PC-3 (cell line): ENCODE results near the gene COL15A1. TPM values are rescaled to one million over a fixed set of nuclear protein-coding genes. Genes with fewer than 3 reads are reported as not detected.
A peak's percentile ranks its signal among the peaks of the same experiment; 100 is the strongest.

Experiments
- ATAC-seq: fragments of 200-7000 bp; cut with Tn5 transposase; 2 replicates; pipeline ENCODE4 v1.9.1; 2020; ENCODE audit warnings: mild to moderate bottlenecking, moderate library complexity
- BruUV-seq: library from RNA; stranded (reverse); fragments of 400-500 nt; replicated peaks from 2 replicates; lab custom pipeline; 2021; lab: Mats Ljungman, UMichigan
- CTCF ChIA-PET: fragments of 300-600 bp; sonication (Branson Sonifier 250); formaldehyde crosslinking; loops from one replicate; lab custom pipeline; 2022; ENCODE audit warnings: antibody characterized with exemption; lab: Charles Lee
- POLR2A ChIA-PET: fragments of 300-600 bp; sonication (Branson Sonifier 250); formaldehyde crosslinking; loops from one replicate; lab custom pipeline; 2022; ENCODE audit warnings: antibody characterized with exemption; ENCODE audit not compliant: unreplicated experiment; lab: Charles Lee
- DNase-seq: peaks from one replicate; pipeline ENCODE4 v3.0.0-alpha.2; 2015
- H2AFZ ChIP-seq: fragments of 300-600 bp; sonication (generic); 2 replicates; pipeline ENCODE4 v1.6.0; 2016; ENCODE audit warnings: antibody characterized with exemption, low read length
- H3F3A ChIP-seq: fragments of 300-600 bp; sonication (generic); one replicate; pipeline ENCODE4 v1.6.0; 2017; ENCODE audit warnings: antibody characterized with exemption, low read length, control low read depth, mild to moderate bottlenecking; ENCODE audit not compliant: unreplicated experiment
- H3K27ac ChIP-seq: fragments of 300-600 bp; sonication (generic); 2 replicates; pipeline ENCODE4 v1.5.1; 2016; ENCODE audit warnings: mild to moderate bottlenecking, low read length
- H3K27me3 ChIP-seq: fragments of 300-600 bp; sonication (generic); 2 replicates; pipeline ENCODE4 v1.6.1; 2016; ENCODE audit warnings: low read length, mixed read lengths
- H3K36me3 ChIP-seq: fragments of 300-600 bp; sonication (generic); 2 replicates; pipeline ENCODE4 v1.6.1; 2016; ENCODE audit warnings: low read depth, mixed run types, low read length, mixed read lengths
- H3K4me1 ChIP-seq: fragments of 300-600 bp; sonication (generic); 2 replicates; pipeline ENCODE4 v1.5.1; 2016; ENCODE audit warnings: low read length; ENCODE audit not compliant: insufficient read depth
- H3K4me2 ChIP-seq: fragments of 300-600 bp; sonication (generic); 2 replicates; pipeline ENCODE4 v1.6.0; 2016; ENCODE audit warnings: low read length
- H3K4me3 ChIP-seq: fragments of 300-600 bp; sonication (generic); 2 replicates; pipeline ENCODE4 v1.5.1; 2016; ENCODE audit warnings: mild to moderate bottlenecking, low read length, mixed read lengths
- H3K79me2 ChIP-seq: fragments of 300-600 bp; sonication (generic); 2 replicates; pipeline ENCODE4 v1.6.1; 2017; ENCODE audit warnings: low read length, mixed read lengths
- H3K9ac ChIP-seq: fragments of 300-600 bp; sonication (generic); 2 replicates; pipeline ENCODE4 v1.6.0; 2016; ENCODE audit warnings: mild to moderate bottlenecking, low read length
- H3K9me2 ChIP-seq: fragments of 300-600 bp; sonication (generic); replicated peaks from 2 replicates; pipeline ENCODE4 v1.6.1; 2016; ENCODE audit warnings: mixed run types, low read length, mixed read lengths
- H3K9me3 ChIP-seq: fragments of 300-600 bp; sonication (generic); 2 replicates; pipeline ENCODE4 v1.6.1; 2016; ENCODE audit warnings: low read length, mixed read lengths
- H4K20me1 ChIP-seq: fragments of 300-600 bp; sonication (generic); 2 replicates; pipeline ENCODE4 v1.6.1; 2016; ENCODE audit warnings: low read length, mixed read lengths
- EZH2 ChIP-seq: fragments of 300-600 bp; sonication (generic); IDR thresholded peaks from one replicate; pipeline ENCODE4 v1.6.1; 2017; ENCODE audit warnings: antibody characterized with exemption, mild to moderate bottlenecking, low read length; ENCODE audit not compliant: unreplicated experiment
- EZH2phosphoT487 ChIP-seq: fragments of 300-600 bp; sonication (generic); IDR thresholded peaks from 2 replicates; pipeline ENCODE4 v1.6.1; 2018; ENCODE audit warnings: mild to moderate bottlenecking, antibody characterized with exemption, low read length, borderline replicate concordance
- intact Hi-C: fragments of 100-400 bp; cut with micrococcal nuclease; formaldehyde crosslinking; loops from 2 replicates; pipeline ENCODE4 v1.9.0; 2023
- total RNA-seq: library from RNA; depleted of rRNA; stranded (reverse); fragments of >200 nt; gene quantifications from 2 replicates; pipeline ENCODE4 v1.2.3, GENCODE V29; 2014
- TF ChIP-seq, protein P1 (sequence below): fragments of 300-600 bp; sonication (generic); conservative IDR thresholded peaks from 2 replicates; pipeline ENCODE4 v1.5.1; 2017; ENCODE audit warnings: antibody characterized with exemption, low read depth, mild to moderate bottlenecking, low read length

Gene COL15A1
- total RNA-seq, 1 experiment from 2014 or later, result 0.04 TPM

DNA sequence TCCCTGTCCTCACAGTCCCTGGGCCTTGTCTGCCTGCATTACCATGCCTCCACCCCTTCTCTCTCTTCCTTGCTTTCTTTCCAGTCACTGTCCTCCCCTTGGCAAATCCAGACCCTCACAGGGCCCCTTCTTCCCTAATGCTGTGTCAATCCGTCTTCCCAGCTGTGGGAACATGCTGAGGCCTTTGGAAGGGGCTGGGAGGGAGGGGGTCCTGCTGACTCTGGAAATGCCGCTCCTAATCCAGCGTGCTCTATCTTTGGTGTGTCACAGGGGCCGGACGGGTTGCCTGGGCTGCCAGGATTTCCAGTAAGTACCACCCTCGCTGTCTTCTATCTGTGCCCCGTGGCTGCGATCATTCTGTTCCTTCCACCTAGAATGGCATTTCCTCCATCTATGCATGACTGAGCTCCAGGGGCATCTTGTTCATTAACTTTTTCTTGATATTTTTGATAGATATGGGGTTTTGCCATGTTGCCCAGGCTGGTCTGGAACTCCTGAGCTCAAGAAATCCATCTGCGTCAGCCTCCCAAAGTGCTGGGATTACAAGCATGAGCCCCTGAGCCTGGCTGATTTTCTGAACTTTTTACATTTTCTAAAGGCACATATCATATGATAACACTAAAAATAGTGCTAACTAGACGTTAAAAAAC, 96.7 kb downstream of the COL15A1 start:
- Histone ChIP-seq H2AFZ (no peak overlapping the region), H3K4me3 (no peak overlapping the region), H3K9me2 (no peaks in the 10 kb centered on the region), H3F3A (no peaks in the 10 kb centered on the region), H3K4me2 (peak overlapping the region; percentile 69), H3K79me2 (no peaks in the 10 kb centered on the region), H4K20me1 (no peaks in the 10 kb centered on the region), H3K4me1 (peaks cover 24% of the 10 kb centered on the region), H3K9ac (no peak overlapping the region), H3K36me3 (no peaks in the 10 kb centered on the region), H3K9me3 (no peaks in the 10 kb centered on the region), H3K27ac (peak overlapping the region; percentile 72), H3K27me3 (no peaks in the 10 kb centered on the region)
- BruUV-seq, result no TSS peak
- no peak for DNase-seq
- ChIA-PET CTCF (no interaction called here), POLR2A (no interaction called here)
- TF ChIP-seq EZH2 (no peak), EZH2phosphoT487 (no peak)
- TF ChIP-seq, protein P1, sequence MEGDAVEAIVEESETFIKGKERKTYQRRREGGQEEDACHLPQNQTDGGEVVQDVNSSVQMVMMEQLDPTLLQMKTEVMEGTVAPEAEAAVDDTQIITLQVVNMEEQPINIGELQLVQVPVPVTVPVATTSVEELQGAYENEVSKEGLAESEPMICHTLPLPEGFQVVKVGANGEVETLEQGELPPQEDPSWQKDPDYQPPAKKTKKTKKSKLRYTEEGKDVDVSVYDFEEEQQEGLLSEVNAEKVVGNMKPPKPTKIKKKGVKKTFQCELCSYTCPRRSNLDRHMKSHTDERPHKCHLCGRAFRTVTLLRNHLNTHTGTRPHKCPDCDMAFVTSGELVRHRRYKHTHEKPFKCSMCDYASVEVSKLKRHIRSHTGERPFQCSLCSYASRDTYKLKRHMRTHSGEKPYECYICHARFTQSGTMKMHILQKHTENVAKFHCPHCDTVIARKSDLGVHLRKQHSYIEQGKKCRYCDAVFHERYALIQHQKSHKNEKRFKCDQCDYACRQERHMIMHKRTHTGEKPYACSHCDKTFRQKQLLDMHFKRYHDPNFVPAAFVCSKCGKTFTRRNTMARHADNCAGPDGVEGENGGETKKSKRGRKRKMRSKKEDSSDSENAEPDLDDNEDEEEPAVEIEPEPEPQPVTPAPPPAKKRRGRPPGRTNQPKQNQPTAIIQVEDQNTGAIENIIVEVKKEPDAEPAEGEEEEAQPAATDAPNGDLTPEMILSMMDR, result no peak
- intact Hi-C loops, result no loop called here
- ATAC-seq, result peak; percentile 44

DNA sequence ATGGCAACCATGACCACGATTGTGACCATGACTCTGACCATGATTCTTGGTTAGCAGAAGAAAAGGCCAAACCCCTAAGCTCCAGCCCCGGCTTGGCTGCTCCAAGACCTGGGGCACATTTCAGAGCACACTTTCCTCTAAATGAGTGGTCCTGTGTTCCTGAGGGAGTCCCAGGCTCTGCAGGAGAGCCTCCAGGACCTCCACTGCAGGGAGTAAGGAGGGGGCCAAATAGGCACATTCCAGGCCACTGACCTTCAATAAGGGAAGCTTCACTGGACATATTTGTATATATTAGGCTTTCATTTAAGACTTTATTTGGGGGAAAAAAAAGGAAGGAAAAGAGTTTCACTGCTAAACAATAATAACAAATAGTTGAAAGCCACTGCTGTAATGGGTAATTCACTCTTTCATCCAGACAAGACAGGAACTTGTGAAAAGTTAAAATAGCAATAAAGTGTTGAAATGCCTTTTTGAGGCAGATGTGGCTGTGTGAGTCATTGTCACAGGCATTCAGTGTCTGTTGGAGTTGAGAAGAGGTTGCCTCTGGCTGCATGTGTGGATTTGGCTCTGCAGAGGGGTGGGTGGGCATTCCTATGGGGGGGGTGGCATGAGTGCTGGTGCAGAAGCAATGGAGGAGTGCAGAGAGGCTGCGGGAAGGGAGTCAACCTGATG, 97.3 kb downstream of the COL15A1 start:
- ChIA-PET POLR2A (no interaction called here), CTCF (no interaction called here)
- Histone ChIP-seq H4K20me1 (no peaks in the 10 kb centered on the region), H3K36me3 (no peaks in the 10 kb centered on the region), H2AFZ (no peak overlapping the region), H3K9me2 (no peaks in the 10 kb centered on the region), H3K27me3 (no peaks in the 10 kb centered on the region), H3K27ac (peak overlapping the region; percentile 35), H3K9me3 (no peaks in the 10 kb centered on the region), H3K79me2 (no peaks in the 10 kb centered on the region), H3F3A (no peaks in the 10 kb centered on the region), H3K9ac (no peak overlapping the region), H3K4me3 (no peak overlapping the region), H3K4me2 (peak overlapping the region; percentile 41), H3K4me1 (peaks cover 24% of the 10 kb centered on the region)
- BruUV-seq, result no TSS peak
- TF ChIP-seq EZH2phosphoT487 (no peak), EZH2 (no peak)
- TF ChIP-seq, protein P1, result no peak
- intact Hi-C loops, result no loop called here
- DNase-seq (peak; percentile 60), ATAC-seq (peak; percentile 70)

DNA sequence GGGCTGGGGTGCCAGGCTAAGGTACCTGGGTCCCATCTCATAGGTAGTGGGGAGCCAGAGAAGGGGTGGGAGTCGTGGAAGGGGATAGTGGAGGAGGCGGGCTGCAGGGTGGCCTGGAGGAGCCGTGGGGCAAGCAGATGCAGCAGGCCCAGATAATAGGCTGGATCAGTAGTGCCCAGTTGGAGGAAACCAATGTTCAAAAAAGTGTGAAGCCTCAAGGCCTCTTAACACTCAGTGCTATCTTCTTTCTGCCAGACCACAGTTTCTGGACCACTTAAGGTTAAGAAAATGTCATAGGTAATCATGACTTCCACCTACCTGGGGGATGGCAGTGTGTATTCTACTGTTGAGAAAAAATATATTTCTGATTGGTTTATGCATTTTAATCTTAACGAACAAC, 97.9 kb downstream of the COL15A1 start:
- no peaks in the 10 kb centered on the region for H4K20me1 ChIP-seq
- no peak overlapping the region for H3K9ac ChIP-seq
- BruUV-seq, result no TSS peak
- CTCF ChIA-PET, result no interaction called here
- no peaks in the 10 kb centered on the region for H3K36me3 ChIP-seq
- no peak overlapping the region for H3K4me2 ChIP-seq
- intact Hi-C loops, result no loop called here
- POLR2A ChIA-PET, result no interaction called here
- no peaks in the 10 kb centered on the region for H3K79me2 ChIP-seq
- peaks cover 24% of the 10 kb centered on the region for H3K4me1 ChIP-seq
- no peaks in the 10 kb centered on the region for H3K9me3 ChIP-seq
- H2AFZ ChIP-seq, result no peak overlapping the region
- DNase-seq (no peak), ATAC-seq (no peak)
- no peak overlapping the region; the same call in 1 of the 2 replicates for H3K27ac ChIP-seq
- H3K9me2 ChIP-seq, result no peaks in the 10 kb centered on the region
- no peaks in the 10 kb centered on the region for H3F3A ChIP-seq
- no peaks in the 10 kb centered on the region for H3K27me3 ChIP-seq
- H3K4me3 ChIP-seq, result no peak overlapping the region
- TF ChIP-seq EZH2phosphoT487, result no peak
- TF ChIP-seq EZH2, result no peak
- TF ChIP-seq, protein P1, result no peak
